Measurements from ENCODE around the gene FAM219A. TPM values are rescaled to one million over a fixed set of nuclear protein-coding genes. Genes with fewer than 3 reads are reported as not detected.

FAM219A gene
- 18.9 and 19.2 TPM in 2 replicates for total RNA-seq
- polyA plus RNA-seq (2012): 24.8 TPM

GRCh38 chr9:34458013-34458958, at the start of gene FAM219A, which contains the start of gene DNAI1:
Gene FAM219A (minus strand): TSS chr9:34458570. CDS start chr9:34458263, 307 bp downstream.
Gene DNAI1 (plus strand): TSS chr9:34458805. CDS start chr9:34459006, 201 bp downstream.
- DNase-seq (ENCODE audit: low read depth): peak; percentile 99

DNA sequence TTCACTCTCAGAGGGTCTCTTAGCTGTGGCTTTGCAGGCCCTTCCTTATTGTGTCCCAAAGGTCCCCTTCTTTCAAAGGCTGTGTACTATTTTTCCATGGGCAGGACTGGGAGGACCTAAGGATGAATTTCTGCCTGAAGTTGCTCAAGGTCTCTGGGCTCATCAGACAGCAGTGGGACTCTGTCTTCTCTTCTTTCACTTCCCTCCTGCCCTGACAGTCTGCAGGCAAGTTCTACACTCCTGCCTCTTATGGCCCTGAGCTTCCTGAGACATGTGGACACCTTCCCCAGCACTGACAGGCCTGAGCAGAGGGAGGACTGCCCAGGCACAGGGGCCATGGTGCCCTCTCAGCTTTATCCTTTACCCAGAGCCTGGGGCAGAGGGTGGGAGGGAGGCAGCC, 49.6 kb upstream of the FAM219A start:
- DNase-seq (ENCODE audit: low read depth): no peak

GRCh38 chr9:34507556-34507955, 49.2 kb upstream of the FAM219A start:
- DNase-seq (ENCODE audit: low read depth): no peak

DNA sequence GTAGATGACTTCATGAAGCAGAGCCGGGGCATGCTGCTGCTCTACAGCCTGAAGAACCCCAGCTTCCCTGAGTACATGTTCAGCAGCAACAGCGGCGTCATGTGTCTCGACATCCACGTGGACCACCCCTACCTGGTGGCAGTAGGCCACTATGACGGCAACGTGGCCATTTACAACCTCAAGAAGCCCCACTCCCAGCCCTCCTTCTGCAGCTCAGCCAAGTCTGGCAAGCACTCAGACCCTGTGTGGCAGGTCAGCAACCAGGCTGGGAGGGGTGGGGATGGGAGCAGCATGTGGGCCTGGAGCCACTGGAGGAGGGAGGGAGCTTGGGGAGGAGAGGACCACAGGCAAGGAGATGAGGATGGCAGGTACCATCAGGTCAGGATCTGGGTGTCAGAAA, 48.3 kb upstream of the FAM219A start:
- no peak for DNase-seq (ENCODE audit: low read depth)

GRCh38 chr9:34505370-34506120, 47.2 kb upstream of the FAM219A start:
- DNase-seq (ENCODE audit: low read depth): peak; percentile 51

DNA sequence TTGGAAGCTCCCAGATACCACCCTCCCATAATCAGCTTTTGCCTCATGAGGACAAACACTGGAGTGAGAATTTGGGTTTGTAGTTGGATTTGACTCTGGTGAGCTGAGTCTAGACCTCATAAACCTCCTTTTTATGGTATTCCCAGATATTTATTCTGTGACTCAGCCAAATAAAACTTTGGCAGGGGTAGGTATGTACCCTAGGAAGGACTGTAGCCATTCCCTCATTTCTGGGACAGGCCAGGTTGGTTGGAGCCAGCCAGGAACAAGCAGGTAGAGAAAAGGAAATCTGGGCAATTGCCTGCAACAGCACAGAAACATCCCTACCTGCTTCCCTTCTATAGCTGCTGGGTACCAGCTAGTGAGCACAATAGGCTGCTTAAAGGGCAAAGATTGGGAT, 45.0 kb upstream of the FAM219A start:
- no peak for DNase-seq (ENCODE audit: low read depth)

GRCh38 chr9:34502891-34503290, 44.5 kb upstream of the FAM219A start:
- DNase-seq (ENCODE audit: low read depth): no peak

GRCh38 chr9:34502471-34502870, 44.1 kb upstream of the FAM219A start:
- DNase-seq (ENCODE audit: low read depth): no peak

- peak; percentile 87 for DNase-seq (ENCODE audit: low read depth)
Measured at GRCh38 chr9:34501889-34502425, 43.6 kb upstream of the FAM219A start.

DNA sequence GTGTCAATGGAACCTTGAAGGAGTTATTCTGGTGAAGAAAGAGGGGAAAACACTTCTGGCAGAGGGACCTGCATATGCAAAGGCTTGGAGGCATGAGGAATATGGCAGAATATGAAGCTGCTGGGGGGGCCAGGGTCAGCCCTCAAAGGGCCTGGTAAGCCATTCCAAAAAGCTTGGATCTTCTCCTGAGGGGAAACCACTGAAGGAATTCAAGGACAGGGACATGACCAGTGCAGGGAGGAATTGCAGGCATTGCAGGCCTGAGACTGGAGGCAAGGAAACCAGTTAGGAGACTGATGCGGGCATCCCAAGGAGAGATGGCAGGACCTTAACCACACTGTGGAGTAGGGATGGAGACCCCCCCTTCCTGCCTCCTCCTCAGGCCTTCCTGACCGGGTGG, 43.0 kb upstream of the FAM219A start:
- peak; percentile 35 for DNase-seq (ENCODE audit: low read depth)

- peak; percentile 66 for DNase-seq (ENCODE audit: low read depth)
Measured at GRCh38 chr9:34500623-34501267, 42.4 kb upstream of the FAM219A start.

- no peak for DNase-seq (ENCODE audit: low read depth)
Measured at GRCh38 chr9:34499076-34499475, 40.7 kb upstream of the FAM219A start.

- DNase-seq (ENCODE audit: low read depth): peak; percentile 66
Measured at GRCh38 chr9:34498553-34498952, 40.2 kb upstream of the FAM219A start.

DNA sequence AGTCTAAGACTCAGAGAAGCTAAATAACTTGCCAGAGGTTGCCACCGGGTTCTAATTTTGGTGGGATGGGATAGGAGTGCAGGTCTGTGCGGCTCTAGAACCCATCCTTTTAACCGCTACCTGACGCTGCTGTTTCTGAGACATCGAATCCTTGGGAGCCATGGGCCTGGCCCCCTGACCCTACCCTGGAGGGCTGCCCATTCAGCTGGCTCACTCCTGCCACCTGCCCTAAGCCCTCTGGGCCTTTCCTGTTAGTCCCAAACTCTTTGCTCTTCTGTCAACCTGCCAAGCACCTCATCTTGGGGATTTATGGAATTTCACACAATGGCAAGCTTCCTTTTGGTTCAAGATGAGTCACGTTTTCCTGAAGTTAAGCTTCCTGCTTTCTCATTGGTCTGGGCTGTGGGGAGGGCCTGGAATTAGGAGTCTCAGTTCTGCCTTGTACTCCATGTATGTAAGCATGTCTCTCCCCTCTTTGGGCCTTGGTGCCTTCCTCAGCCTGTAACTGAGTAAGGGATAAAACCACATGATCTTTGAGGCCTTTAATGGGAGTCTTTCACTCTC, 37.9 kb upstream of the FAM219A start:
- no peak for DNase-seq (ENCODE audit: low read depth)

DNA sequence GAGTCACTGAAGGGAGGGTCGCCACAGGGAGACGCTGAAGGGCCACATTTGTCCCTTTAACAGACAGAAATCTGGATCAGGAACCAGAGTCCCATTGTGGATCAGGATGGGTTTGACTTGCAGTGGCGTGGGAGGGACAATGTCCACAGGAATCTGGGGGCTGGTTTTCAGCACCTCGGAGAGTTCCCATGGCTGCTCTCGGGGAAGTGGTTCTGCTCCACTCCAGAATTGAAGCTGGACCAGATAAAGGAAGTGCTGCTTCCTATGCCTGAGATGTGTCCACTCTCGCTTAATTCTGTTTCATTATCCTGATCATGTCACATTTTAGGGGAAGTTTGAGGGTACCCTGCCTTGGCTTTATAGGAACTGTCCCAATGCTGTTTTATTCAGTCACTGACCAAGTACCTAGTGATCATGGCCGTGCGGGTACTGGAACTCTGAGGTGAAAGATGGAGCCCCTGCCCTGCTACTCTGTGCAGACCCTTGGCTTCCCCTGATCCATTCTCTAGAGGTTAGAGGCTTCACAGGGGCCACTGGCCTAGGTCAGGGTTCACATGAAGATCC, 35.7 kb upstream of the FAM219A start:
- peak; percentile 70 for DNase-seq (ENCODE audit: low read depth)

DNA sequence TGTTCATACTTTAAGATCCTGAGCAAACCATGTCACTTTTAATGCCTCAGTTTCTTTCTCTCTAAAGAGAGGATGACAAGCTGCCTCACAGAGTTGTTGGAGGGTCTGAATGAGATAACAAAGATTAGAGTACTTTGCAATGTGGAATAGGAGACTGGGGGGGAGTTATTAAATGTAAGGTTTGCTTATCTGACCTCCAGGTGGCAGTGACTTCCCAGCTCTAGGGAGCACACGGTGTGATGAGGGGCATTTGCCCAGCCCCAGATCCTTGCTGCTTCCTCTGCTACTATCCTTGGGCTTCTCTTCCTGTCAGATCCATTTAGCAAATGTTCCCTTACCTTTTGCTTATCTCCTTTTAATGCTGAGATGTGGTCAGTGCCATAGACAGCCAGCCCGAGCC, 33.7 kb upstream of the FAM219A start:
- DNase-seq (ENCODE audit: low read depth): no peak

GRCh38 chr9:34491596-34491995, 33.2 kb upstream of the FAM219A start:
- DNase-seq (ENCODE audit: low read depth): no peak

DNA sequence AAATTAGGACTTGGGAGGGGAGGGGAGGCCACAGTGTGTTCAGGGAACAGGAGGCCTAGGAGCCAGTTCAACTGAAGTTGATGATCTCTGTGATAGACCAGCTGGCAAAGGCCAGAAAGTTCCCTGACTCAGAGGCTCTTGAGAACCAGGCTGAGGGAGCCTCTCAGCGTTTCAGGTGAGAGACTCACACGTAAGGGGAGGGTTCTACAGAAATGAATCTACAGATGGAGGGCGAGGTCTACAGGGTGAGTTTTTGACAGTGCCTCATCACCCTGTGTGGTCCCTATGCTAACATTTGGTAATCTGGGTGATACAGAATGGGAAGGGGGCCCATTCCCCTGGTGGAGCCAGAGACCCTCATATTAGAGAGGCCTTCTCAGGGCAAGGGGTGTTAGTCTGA, 32.4 kb upstream of the FAM219A start:
- DNase-seq (ENCODE audit: low read depth): no peak

DNA sequence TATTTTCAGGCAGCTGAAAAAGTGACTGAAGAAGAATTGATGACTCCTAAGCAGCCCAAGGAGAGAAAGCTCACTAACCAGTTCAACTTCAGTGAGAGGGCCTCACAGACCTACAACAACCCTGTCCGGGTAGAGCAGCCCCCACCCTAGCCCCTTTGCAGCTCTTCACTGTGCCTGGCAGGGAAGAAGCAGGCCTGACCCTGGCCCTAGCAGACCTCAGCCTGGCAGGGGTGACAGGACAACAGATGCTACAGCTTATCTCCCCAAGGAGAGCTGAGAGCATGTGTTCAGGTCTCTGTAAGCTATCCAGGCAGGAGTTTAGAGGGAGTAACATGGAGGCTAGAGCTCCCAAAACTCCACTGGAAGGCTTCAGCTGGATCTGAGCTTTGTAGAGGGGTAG, 32.0 kb upstream of the FAM219A start:
- no peak for DNase-seq (ENCODE audit: low read depth)

- no peak for DNase-seq (ENCODE audit: low read depth)
Measured at GRCh38 chr9:34486572-34486971, 28.2 kb upstream of the FAM219A start.

DNA sequence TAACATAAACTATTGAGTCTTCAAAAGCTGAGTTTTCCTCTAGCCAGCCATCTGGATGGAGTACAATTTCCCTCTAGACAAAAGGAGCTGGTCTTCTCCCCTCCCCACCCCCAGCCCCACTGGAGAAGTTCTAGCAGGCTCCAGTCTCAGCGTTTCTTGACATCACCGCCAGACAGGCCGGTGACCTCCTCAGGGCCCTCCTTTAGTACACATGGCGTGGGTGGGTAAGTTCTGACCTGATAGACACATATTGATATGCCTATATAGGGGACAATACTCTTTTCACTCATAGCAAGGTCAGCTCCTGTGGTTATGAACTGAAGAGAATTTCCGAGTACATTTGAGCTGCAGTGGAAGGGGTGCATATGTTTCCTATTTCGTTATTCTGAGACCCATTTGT, 27.5 kb upstream of the FAM219A start:
- DNase-seq (ENCODE audit: low read depth): no peak

Data from myocyte (in vitro differentiated cells).